ENCODE measurements around the gene COX6B2.
A peak's percentile ranks its signal among the peaks of the same experiment; 100 is the strongest.

COX6B2 gene

DNA sequence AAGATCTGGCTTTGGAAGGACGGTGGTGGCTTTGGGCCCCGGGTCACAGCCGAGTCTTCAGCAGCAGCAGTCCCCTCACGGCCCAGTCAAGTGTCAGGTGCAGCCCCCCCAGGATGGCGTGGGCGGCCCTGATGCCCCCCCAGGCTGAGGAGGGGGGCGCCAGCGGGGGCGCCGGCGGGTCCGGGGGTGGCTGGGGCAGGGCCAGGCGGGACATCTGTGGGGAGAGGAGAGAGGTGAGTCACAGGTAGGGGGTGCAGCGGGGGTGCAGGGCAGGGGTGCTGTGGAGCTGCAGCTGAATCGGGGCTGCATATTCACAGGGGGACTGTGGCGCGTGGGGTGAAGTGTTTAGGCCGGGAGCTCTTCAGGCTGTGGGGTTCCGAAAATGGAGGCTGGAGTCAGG lies 11.4 kb upstream of the COX6B2 start:
- no peak overlapping the region for H3K4me3 ChIP-seq (ENCODE audit: low read depth, low read length)
- no peak for DNase-seq (ENCODE audit: low read depth)

DNA sequence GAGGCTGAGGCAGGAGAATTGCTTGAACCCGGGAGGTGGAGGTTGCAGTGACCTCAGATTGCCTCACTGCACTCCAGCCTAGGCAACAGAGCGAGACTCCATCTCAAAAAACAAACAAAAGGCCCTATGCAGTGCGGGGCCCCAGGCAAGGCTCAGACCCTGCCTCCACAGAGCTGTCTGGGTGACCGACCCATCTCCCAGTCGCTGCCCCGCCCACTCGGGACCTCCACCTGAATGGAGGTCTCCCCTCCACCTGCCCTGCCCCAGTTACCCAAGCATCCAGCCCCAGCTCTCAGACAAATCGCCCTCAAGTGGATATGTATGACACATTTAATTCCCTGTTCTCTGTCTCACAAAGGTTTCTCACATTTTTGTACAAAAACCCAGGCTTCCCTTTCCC lies 10.7 kb upstream of the COX6B2 start:
- no peak for DNase-seq (ENCODE audit: low read depth)

GRCh38 chr19:55362990-55363716 lies 8.6 kb upstream of the COX6B2 start, which contains the start of gene GARIN5B:
TSS of gene GARIN5B (minus strand) at chr19:55363260. CDS start at chr19:55363066, 194 bp downstream.
- DNase-seq (ENCODE audit: low read depth), result no peak
- no peak within 1 kb of the TSS for H3K4me3 ChIP-seq (ENCODE audit: low read depth, low read length)

More for the DNA sequence above, 10.7 kb upstream of the COX6B2 start:
- no peak overlapping the region for H3K4me3 ChIP-seq (ENCODE audit: low read depth, low read length)

DNA sequence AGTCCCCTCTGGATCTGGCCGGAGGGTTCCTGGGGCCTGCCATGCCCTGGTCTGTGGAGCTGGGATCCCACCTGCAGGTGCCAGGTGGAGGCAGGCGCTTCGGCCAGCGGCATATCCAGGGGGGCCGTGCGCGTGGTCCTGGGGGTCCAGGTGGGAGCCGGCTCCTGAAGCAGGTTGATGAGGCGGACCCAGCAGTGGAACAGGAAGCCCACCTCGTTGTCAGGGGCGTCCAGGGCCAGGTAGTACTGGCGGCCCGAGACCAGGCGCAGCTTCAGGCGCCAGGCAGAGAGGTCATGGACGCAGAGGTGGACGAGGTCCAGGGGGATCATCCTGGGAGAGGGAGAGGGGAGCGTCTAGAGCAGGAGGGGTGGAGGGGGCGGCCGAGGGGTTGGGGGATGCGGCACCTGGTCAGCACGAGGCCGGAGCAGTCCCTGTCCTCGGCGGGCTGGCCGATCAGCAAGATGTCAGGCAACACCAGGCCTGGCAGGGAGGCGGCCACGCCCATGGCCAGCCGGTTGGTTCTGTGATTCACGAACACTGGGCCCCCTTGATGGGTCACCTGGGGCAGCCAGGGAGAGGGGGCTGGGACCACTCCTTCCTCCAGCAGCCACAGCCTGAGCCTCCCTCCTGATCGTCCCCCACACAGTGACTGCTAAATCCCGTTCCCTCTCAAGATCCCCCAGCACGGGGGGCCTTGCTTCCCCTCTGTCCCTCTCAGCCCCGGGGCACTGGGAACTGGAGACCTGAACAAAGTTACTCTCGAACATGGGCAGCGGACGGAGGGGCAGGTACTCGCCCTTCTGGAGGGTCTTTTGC lies 7.9 kb upstream of the COX6B2 start:
- no peak for DNase-seq (ENCODE audit: low read depth)
- H3K4me3 ChIP-seq (ENCODE audit: low read depth, low read length), result no peak overlapping the region

DNA sequence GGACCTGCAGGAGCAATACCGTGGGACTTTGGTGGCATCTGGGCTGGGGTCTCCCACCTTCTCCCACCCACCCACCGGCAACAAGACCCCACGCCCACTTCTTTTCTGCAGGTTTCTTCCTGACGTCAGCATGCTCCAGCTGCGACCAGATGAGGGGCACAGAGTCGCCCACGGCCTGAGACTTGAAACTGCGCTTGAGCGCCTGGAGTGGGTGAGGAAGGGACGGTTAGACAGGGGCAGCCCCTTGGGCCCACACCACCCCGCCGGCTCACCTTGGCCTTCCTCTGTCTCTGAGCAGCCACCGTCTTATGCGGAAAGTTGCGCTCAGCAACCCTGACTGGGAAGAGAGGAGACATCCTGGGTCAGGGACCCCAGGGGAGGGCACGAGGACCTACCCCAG lies 6.4 kb upstream of the COX6B2 start:
- no peak for DNase-seq (ENCODE audit: low read depth)

DNA sequence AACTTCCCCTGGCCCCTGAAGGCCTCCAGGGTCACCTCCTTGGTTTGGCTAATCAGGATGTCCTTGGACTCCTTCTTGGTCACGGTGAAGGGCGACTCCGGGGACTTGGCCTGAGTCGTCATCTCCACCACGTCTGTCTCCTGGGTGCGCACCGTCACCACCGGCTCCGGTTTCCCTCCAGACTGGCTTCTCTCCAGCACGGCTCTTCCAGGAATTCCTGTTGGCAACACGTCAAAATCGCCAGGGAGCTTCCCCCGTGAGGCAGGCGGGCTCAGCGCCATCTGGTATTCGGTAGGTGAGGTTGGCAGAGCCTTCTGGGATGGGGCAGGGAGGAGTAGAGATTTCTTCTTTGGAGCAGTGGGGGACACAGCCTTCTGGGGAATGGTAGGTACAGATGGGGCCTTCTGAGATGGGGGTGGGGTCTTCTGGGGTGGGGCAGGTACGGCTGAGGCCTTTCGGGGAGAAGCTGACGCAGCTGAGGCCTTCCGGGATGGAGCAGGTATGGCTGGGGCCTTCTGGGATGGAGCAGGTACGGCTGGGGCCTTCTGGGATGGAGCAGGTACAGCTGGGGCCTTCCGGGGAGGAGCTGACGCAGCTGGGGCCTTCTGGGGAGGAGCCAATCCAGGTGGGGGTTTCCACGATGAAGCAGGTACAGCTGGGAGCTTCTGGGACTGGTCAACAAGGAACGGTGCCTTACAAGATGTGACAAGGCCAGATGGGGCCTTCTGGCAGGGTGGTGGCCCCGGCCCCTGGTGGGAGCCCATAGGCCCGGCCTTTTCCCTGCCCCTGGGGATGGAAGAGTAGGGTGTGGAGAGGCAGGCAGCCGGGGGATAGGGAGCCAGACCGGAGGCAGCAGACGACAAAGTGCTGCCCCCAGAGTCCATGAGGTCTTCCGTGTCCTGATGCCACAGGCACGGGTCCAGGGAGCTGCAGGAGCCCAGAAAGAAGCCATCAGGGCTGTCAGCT lies 4.7 kb upstream of the COX6B2 start:
- DNase-seq (ENCODE audit: low read depth), result no peak
- no peak overlapping the region for H3K4me3 ChIP-seq (ENCODE audit: low read depth, low read length)

More for the DNA sequence above, 6.4 kb upstream of the COX6B2 start:
- H3K4me3 ChIP-seq (ENCODE audit: low read depth, low read length), result no peak overlapping the region

DNA sequence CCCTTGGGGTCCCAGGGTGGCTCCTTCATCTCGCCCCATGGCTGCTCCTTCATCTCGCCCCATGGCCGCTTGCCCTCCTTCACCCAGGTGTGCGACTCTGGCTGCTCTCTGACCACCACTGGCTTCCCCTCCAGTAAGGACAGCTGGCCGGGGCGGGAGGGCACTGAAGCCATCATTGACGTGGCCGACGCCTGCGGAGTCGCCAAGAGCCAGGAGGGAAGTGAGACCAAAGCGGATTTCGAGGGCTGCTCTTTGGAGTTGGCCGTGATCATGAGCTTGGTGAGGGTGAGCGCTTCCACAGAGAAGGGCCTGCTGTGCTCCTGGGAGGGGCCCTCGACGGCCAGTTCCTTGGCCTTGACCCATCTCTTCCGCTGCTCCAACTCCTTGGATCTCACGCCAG lies 4.0 kb upstream of the COX6B2 start:
- DNase-seq (ENCODE audit: low read depth), result no peak
- H3K4me3 ChIP-seq (ENCODE audit: low read depth, low read length), result no peak overlapping the region

- DNase-seq (ENCODE audit: low read depth), result no peak
- no peak overlapping the region for H3K4me3 ChIP-seq (ENCODE audit: low read depth, low read length)
Measured at GRCh38 chr19:55355213-55355821, 798 bp upstream of the COX6B2 start.

DNA sequence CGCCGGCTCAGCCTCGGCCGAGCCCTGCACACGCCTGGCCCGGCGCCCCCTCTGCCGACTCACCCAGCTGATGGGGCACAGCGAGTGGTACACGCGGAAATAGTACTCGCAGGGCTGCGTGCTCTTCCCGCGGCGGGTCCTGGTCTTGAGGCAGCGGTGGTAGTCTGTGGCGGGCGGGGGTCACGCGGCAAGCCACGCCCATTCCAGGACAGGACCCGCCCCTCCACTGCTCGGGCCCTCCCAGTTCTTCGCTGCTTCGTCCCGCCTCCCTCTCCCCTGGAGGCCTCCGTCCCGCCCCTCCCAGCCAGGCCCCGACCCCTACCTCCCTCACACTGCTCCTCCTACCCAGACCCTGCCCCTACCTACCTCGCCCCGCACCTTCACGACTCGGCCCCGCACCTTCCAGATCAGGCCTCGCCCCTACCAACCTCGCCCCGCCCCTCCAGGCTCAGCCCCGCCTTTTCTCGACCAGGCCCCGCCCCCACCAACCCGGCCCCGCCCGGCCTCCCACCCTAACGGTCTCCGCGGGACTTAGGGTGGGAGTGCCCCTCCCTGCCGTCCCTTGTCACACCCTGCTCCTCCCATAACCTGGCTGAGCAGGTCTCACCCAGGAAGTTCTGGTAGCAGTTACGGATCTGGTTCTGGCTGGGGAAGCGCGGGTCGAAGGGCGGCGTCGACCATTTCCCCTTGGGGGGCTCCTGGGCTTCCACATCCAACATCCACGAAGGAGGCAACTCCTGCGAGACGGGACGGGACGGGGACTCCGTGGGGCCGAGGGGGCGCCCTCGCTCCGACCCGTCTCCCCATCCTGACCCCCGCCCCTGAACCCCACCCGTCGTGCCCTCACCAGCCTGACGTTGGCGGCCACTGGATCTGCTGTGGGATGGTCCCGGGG lies 469 bp downstream of the COX6B2 start:
- H3K4me3 ChIP-seq (ENCODE audit: low read depth, low read length), result peak overlapping the region; percentile 55

DNA sequence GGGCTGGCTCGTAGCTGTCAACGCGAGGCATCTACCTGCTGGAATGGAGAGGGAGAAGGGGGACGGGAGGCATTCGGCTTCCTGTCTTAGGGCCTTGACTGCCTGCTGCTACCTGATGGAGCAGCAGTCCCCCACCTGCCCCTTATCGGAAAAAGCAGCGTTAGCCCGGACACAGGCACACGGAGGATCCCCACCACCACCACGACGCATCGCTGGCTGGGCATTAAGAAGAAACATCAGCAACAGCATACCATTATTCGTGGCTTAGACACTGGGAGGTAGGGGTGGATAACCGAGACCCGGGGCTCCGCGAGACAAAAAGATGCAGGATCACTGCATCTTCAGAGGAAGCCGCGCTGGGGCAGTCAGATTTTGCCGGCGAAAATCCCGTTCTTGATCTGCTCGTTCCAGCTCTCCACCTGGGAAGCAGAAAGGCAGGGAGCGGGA lies 1.1 kb downstream of the COX6B2 start:
- H3K4me3 ChIP-seq (ENCODE audit: low read depth, low read length), result peak overlapping the region; percentile 55
- no peak for DNase-seq (ENCODE audit: low read depth)

More for the DNA sequence above, 469 bp downstream of the COX6B2 start:
- no peak for DNase-seq (ENCODE audit: low read depth)

DNA sequence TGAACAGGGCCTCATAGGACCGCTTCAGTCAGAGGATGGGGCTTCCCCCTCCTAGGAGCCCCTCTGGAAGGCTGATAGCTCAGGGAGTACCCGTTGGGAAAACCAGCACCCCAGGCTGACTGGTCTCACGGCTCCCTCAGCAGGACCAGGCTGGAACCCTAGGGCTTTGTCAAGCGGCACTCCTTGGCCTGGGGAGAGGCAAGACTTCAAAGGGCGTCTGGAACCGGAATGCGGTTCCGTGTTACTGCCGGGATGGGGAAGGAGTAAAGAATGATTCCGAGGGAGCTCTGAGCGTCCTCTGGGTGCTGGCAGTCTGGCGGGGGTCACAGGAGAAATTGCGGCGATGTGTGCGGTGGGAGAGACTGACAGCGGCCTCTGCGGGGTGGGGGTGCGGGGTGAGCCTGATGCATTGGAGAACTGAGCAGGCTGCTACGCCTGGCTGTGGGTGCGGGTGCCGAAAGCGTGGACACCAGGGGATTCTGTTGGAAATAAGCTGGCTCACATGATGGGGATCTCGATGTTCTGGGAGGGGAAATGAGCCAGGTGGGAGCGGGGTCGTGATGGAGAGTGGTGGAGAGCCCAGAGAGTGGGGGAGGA lies 1.9 kb downstream of the COX6B2 start:
- no peak for DNase-seq (ENCODE audit: low read depth)

DNA sequence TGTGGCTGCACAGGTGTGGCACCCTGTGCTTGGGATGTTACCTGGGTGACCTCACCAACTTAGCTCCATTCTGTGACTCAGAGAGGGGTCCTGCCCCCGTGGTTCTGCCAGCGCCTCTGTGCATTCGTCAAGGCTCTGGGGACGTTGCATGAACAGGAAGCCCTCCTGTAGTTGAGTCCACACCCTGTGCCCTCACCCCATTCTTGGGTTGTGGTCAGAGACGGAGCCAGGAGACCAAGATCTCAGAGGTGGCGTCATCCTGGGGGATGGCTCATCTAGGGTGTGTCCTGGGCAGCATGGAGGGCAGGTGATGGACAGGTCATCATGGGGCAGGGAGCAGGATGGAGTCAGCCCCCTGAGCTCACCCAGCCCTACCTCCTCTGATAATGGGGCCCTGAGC lies 2.5 kb downstream of the COX6B2 start:
- no peak for DNase-seq (ENCODE audit: low read depth)
- H3K4me3 ChIP-seq (ENCODE audit: low read depth, low read length), result no peak overlapping the region

More for the DNA sequence above, 1.9 kb downstream of the COX6B2 start:
- H3K4me3 ChIP-seq (ENCODE audit: low read depth, low read length), result no peak overlapping the region

- no peak for DNase-seq (ENCODE audit: low read depth)
- no peak overlapping the region for H3K4me3 ChIP-seq (ENCODE audit: low read depth, low read length)
Measured at GRCh38 chr19:55350620-55351315, 3.8 kb downstream of the COX6B2 start.

DNA sequence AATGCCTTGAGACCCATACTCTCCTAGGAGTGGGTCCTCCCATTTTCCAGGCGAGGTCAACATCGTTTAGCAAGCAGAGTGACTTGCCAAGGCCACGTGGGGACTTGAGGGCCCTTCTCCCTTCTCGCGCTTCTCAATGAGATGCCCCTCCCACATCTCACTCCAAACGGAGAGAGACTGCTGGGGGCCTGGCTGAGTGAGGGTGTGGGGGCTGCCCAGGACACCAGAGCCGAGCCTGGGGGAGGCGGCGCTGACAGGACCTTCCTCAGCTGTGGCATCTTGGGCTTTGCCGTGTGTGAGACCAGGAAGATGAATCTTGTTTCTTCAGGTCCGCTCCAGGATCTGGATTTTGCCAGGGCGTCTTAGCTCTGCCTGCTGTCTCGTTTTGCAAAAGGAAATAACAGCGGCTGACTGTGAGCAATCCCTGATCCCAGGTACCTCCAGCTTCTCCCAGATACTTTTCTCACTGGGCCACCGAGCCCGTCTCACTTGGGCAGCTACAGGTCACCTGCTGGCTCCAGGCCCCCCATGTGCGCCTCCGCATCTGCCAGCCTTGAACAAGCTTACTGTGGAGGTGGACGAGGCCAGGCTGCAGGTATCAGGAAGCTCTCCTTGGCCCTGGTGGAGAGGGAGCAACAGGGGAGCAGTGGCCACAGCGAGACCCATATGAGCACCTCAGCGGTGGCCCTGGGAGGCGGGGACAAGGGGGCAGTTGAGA lies 6.0 kb downstream of the COX6B2 start:
- DNase-seq (ENCODE audit: low read depth), result no peak
- H3K4me3 ChIP-seq (ENCODE audit: low read depth, low read length), result no peak overlapping the region

- DNase-seq (ENCODE audit: low read depth), result no peak
- H3K4me3 ChIP-seq (ENCODE audit: low read depth, low read length), result no peak overlapping the region
Measured at GRCh38 chr19:55347442-55348009, 7.0 kb downstream of the COX6B2 start.

DNA sequence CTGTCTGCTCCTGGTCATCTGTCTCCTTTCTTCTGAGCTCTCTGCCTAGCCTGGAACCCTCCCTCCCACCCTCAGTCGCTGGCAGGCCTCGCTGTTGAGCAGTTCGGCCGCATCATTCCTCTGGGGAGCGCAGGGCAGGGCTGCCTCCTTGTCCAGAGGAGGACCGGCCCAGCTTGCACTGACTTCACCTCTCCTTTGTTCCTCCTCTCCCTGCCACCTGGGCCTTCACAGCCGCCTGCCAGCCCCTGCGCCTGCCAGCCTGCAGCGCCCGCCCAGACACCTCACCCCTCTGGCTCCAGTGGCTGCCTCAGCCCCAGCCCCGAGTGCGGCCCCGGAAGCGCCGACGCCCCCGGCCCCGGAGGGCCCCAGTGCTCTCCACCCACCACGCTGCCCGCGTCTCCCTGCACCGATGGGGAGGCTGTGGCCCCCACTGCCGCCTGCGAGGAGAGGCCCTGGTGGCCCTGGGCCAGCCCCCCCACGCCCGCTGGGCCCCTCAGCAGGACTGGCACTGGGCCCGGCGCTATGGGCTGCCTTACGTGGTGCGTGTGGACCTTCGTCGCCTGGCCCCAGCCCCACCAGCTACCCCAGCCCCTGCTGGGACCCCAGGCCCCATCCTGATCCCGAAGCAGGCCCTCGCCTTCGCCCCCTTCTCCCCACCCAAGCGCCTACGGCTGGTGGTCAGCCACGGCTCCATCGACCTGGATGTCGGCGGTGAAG lies 7.6 kb downstream of the COX6B2 start:
- no peak overlapping the region for H3K4me3 ChIP-seq (ENCODE audit: low read depth, low read length)
- DNase-seq (ENCODE audit: low read depth), result no peak

Measured in skeletal muscle cell (primary cell).